Stomach (tissue), 4 donors: ENCODE results near the gene C7orf57.

Experiments used
- EP300 ChIP-seq: sonication (generic); formaldehyde crosslinking; IDR thresholded peaks from one replicate; pipeline ENCODE4 v1.6.1; 2017; ENCODE audit warnings: antibody characterized with exemption
- TF ChIP-seq, protein P1 (sequence below), 7 experiments: fragments of 450-650 bp in 4 of 7; fragments of 200-600 bp in 3 of 7; sonication (generic) in 3 of 7; IDR thresholded peaks; one replicate each; pipeline ENCODE4 v1.5.1; 2016 to 2019; ENCODE audit warnings: antibody characterized with exemption in 7 of 7, control low read depth in 2 of 7, mild to moderate bottlenecking in 1 of 7

DNA sequence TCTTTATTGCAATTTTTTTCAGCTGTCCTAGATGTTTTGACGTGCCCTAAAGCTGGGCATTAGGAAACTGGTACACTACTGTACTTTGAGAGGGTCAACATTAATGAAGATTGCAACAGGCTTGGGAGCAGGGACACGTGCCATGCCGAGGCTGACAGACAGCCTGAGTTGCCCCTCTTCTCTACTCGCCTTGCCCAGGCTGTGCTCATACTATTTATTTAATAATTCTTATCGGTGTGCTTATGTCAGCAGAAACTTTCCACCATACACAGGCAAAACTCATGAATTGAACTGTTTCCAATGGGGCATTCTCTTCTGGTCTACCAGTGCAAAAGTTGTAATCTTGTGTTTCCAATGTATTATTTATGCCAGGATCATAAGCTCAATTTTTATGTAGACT is 24.4 kb downstream of the C7orf57 start:
- TF ChIP-seq, protein P1, sequence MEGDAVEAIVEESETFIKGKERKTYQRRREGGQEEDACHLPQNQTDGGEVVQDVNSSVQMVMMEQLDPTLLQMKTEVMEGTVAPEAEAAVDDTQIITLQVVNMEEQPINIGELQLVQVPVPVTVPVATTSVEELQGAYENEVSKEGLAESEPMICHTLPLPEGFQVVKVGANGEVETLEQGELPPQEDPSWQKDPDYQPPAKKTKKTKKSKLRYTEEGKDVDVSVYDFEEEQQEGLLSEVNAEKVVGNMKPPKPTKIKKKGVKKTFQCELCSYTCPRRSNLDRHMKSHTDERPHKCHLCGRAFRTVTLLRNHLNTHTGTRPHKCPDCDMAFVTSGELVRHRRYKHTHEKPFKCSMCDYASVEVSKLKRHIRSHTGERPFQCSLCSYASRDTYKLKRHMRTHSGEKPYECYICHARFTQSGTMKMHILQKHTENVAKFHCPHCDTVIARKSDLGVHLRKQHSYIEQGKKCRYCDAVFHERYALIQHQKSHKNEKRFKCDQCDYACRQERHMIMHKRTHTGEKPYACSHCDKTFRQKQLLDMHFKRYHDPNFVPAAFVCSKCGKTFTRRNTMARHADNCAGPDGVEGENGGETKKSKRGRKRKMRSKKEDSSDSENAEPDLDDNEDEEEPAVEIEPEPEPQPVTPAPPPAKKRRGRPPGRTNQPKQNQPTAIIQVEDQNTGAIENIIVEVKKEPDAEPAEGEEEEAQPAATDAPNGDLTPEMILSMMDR (IDR thresholded peaks at IDR 0.05), result no peak
- no peak for TF ChIP-seq EP300
